Suprapubic skin (tissue), 4 donors: ENCODE results near the gene INSIG2. TPM values are rescaled to one million over a fixed set of nuclear protein-coding genes. Genes with fewer than 3 reads are reported as not detected.

ENCODE experiments used
- DNase-seq, 2 donors: peaks; one replicate each; pipeline ENCODE4 v3.0.0-alpha.2; 2019; ENCODE audit warnings: low spot score in 2 of 2
- H3K27ac ChIP-seq: fragments of 200-600 bp; sonication (generic); one replicate; pipeline ENCODE4 v1.5.1; 2019
- H3K27me3 ChIP-seq: fragments of 200-600 bp; sonication (generic); one replicate; pipeline ENCODE4 v1.5.1; 2019
- H3K36me3 ChIP-seq: fragments of 200-600 bp; sonication (generic); one replicate; pipeline ENCODE4 v1.5.1; 2019
- H3K4me1 ChIP-seq: fragments of 200-600 bp; sonication (generic); one replicate; pipeline ENCODE4 v1.5.1; 2019
- H3K4me3 ChIP-seq: fragments of 200-600 bp; sonication (generic); one replicate; pipeline ENCODE4 v1.5.1; 2019; ENCODE audit warnings: mild to moderate bottlenecking
- H3K9me3 ChIP-seq: fragments of 200-600 bp; sonication (generic); one replicate; pipeline ENCODE4 v1.5.1; 2019
- EP300 ChIP-seq: sonication (generic); formaldehyde crosslinking; IDR thresholded peaks from one replicate; pipeline ENCODE4 v1.6.1; 2017; ENCODE audit warnings: antibody characterized with exemption
- POLR2A ChIP-seq, 2 donors: fragments of 450-650 bp; IDR thresholded peaks; one replicate each; pipeline ENCODE4 v1.6.1; 2017; ENCODE audit warnings: antibody characterized with exemption in 2 of 2, mild to moderate bottlenecking in 2 of 2, moderate library complexity in 2 of 2
- POLR2AphosphoS5 ChIP-seq, 3 donors: sonication (generic); formaldehyde crosslinking; IDR thresholded peaks; one replicate each; pipeline ENCODE4 v1.6.1; 2017; ENCODE audit warnings: antibody characterized with exemption in 3 of 3
- WGBS: methylation state at CpG from one replicate; pipeline ENCODE4 v1.1.5; 2018; 5-methylcytosine and 5-hydroxymethylcytosine counted together
- total RNA-seq, 4 donors: library from RNA; depleted of rRNA; stranded (reverse); fragments of >200 nt; gene quantifications; one replicate each; pipeline ENCODE4 v1.1.0, GENCODE V29; 2016
- TF ChIP-seq, protein P1 (sequence below), 2 donors: fragments of 200-600 bp in 1 of 2; fragments of 450-650 bp in 1 of 2; sonication (generic) in 1 of 2; IDR thresholded peaks; one replicate each; pipeline ENCODE4 v1.5.1; 2016 to 2019; ENCODE audit warnings: antibody characterized with exemption in 2 of 2, mild to moderate bottlenecking in 1 of 2, moderate library complexity in 1 of 2

INSIG2 gene
- total RNA-seq, 4 donors from 2014 or later = 6.9 to 14.9 (median 9.3) TPM

DNA sequence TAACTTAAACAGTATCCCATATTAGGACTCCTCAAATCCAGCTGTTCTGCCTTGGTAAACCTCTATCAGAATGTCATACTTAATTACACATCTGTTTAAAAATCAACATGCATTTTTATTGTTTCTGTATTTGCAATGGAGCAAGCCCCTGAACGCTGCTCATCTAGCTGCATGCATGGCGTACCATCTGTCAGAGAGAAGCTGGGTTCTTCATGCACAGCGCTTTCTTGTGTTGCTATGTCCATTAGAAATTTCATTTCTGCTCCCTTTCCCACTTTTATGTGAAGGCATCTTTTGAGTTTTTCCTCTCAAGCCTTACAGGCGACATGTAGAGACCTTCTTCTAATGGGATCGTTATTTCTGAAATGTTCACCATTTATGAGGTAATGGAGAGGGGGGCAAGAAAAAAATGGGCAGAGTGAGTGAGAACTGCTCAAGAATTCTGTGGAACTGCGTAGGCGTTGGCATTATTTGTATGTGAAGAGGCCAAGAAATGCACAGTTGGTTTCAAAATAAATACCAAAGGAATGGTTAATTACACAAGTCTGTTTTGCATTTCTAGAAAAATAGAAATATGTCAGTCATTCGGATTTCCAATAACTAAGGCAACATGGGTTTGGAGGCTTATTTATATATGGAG is 31.6 kb downstream of the INSIG2 start:
- Histone ChIP-seq H3K27me3 (no peaks in the 10 kb centered on the region), H3K36me3 (no peaks in the 10 kb centered on the region), H3K27ac (no peak overlapping the region), H3K4me3 (no peak overlapping the region), H3K4me1 (peaks cover 42% of the 10 kb centered on the region), H3K9me3 (no peaks in the 10 kb centered on the region)
- TF ChIP-seq, protein P1, sequence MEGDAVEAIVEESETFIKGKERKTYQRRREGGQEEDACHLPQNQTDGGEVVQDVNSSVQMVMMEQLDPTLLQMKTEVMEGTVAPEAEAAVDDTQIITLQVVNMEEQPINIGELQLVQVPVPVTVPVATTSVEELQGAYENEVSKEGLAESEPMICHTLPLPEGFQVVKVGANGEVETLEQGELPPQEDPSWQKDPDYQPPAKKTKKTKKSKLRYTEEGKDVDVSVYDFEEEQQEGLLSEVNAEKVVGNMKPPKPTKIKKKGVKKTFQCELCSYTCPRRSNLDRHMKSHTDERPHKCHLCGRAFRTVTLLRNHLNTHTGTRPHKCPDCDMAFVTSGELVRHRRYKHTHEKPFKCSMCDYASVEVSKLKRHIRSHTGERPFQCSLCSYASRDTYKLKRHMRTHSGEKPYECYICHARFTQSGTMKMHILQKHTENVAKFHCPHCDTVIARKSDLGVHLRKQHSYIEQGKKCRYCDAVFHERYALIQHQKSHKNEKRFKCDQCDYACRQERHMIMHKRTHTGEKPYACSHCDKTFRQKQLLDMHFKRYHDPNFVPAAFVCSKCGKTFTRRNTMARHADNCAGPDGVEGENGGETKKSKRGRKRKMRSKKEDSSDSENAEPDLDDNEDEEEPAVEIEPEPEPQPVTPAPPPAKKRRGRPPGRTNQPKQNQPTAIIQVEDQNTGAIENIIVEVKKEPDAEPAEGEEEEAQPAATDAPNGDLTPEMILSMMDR (IDR thresholded peaks at IDR 0.05) = no peak
- TF ChIP-seq EP300 (no peak), POLR2A (IDR thresholded peaks at IDR 0.05) (no peak), POLR2AphosphoS5 (IDR thresholded peaks at IDR 0.05) (no peak)
- DNase-seq = no peak
- 67% methylated on average over 8 of the region's 8 CpGs for WGBS

DNA sequence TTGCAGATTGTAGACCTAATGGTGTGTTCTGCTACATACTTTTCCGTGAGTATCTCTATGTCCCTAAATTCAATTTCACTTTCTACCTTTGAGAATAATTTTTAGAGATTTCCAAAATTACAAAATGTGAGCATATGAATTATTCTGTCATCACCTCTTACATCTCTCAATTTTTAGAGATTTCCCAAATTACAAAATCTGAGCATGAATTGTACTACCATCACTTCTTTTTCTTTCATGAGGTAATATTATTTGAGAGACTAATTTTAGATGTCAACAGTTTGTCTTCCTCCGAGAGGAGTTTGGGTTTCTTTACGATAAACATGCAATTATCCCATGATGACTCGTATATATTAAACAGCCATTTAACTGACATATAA is 32.1 kb downstream of the INSIG2 start:
- DNase-seq = no peak
- WGBS = 73% methylated on average over 4 of the region's 4 CpGs
- no peaks in the 10 kb centered on the region for H3K9me3 ChIP-seq

DNA sequence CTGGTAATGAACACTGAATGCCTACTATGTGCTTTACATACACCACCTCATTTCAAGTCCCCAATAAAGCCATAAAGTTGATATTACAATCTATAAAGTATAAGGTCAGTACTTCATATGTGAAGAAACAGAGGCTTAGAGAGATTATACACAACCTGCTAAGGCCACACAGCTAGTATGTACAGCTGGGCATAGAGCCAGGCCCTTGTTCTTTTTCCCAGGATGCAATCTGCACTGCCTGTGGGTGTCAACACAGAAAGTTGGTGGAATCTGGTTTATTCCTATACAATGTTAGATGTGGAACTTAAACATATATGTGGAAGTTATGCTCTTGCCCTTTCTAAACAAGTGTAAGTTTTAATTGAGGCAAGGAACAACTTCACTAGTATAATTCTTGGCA is 32.8 kb downstream of the INSIG2 start:
- Histone ChIP-seq H3K9me3 (no peaks in the 10 kb centered on the region), H3K4me3 (no peak overlapping the region), H3K4me1 (peaks cover 42% of the 10 kb centered on the region), H3K27me3 (no peaks in the 10 kb centered on the region), H3K27ac (no peak overlapping the region), H3K36me3 (no peaks in the 10 kb centered on the region)
- TF ChIP-seq POLR2AphosphoS5 (IDR thresholded peaks at IDR 0.05) (no peak), POLR2A (IDR thresholded peaks at IDR 0.05) (no peak), EP300 (no peak)
- TF ChIP-seq, protein P1 (IDR thresholded peaks at IDR 0.05) = no peak
- no peak for DNase-seq

More for the DNA sequence above, 32.1 kb downstream of the INSIG2 start:
- H3K27ac ChIP-seq = no peak overlapping the region
- TF ChIP-seq, protein P1 (IDR thresholded peaks at IDR 0.05) = no peak
- no peak for TF ChIP-seq POLR2AphosphoS5 (IDR thresholded peaks at IDR 0.05)
- no peak for TF ChIP-seq EP300
- no peak for TF ChIP-seq POLR2A (IDR thresholded peaks at IDR 0.05)
- no peaks in the 10 kb centered on the region for H3K36me3 ChIP-seq
- H3K27me3 ChIP-seq = no peaks in the 10 kb centered on the region
- no peak overlapping the region for H3K4me3 ChIP-seq
- H3K4me1 ChIP-seq = peaks cover 42% of the 10 kb centered on the region

DNA sequence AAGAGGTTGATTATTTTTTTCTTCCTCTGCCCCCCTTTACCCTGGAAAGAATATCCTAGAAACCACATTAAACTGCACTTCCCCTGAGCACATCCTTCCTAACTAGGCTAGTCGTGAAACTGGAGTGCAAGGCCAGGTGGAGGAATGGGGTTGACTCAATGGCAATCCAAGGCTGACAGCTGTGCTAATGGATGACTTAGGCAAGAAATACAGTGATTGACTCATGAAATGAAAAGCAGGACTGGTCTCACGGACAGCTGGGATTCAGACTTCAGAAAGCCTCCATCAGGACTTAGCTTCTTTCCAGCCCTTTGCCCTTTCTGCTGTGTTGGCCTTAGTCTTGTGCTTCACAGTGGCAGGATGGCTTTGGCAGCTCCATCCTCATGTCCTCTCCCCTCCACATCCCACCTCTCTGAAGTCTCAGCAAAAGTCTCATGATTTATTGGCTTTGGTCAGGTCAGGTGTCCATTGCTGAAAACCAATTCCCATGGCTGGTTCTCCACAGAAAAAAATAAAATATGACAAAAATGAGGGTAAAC is 33.8 kb downstream of the INSIG2 start:
- WGBS = 28% methylated on average over 2 of the region's 2 CpGs
- H3K27me3 ChIP-seq = no peaks in the 10 kb centered on the region
- H3K4me3 ChIP-seq = no peak overlapping the region
- TF ChIP-seq POLR2AphosphoS5 (IDR thresholded peaks at IDR 0.05) (no peak), POLR2A (IDR thresholded peaks at IDR 0.05) (no peak), EP300 (no peak)
- TF ChIP-seq, protein P1 (IDR thresholded peaks at IDR 0.05) = no peak
- peak overlapping the region; percentile 73 for H3K27ac ChIP-seq
- DNase-seq = no peak
- peaks cover 42% of the 10 kb centered on the region for H3K4me1 ChIP-seq
- H3K36me3 ChIP-seq = no peaks in the 10 kb centered on the region
- no peaks in the 10 kb centered on the region for H3K9me3 ChIP-seq

DNA sequence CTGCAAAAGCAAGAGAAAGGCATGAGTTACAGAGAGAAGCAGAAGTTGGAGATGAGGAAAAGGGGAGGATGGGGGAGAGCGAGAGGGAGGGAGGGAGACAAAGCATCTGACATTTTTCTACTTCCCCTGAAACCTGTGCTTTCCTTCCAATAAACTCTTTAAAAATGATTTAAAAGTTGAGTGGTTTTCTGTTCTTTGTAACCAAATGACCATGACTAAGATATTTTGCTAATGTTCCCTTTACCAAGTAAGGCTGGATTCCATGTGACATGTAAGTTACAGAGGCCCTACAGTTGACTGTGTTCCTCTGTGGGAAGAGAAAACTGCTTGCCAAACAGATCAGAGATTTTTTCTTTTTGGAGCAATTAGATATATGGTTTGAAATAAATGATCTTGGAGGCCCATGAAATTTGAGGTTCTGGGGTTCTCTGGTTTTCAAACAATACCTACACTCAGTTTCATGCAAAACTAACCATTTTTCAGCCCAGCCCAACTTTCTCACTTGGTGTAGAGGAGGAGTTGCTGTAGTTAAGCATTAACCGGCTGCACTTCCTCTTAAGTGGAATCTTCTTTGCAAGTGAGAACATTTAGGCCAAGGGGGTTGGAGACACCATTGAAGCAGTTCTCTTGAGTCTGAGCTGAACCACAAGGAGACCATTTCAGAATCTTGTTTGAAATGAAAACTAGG is 34.5 kb downstream of the INSIG2 start:
- peak overlapping the region; percentile 73 for H3K27ac ChIP-seq
- no peak for DNase-seq
- H3K4me3 ChIP-seq = no peak overlapping the region
- no peaks in the 10 kb centered on the region for H3K27me3 ChIP-seq
- 61% methylated on average over 2 of the region's 2 CpGs for WGBS
- H3K36me3 ChIP-seq = no peaks in the 10 kb centered on the region
- TF ChIP-seq POLR2A (IDR thresholded peaks at IDR 0.05) (no peak), EP300 (no peak), POLR2AphosphoS5 (IDR thresholded peaks at IDR 0.05) (no peak)
- TF ChIP-seq, protein P1 (IDR thresholded peaks at IDR 0.05) = no peak
- H3K9me3 ChIP-seq = no peaks in the 10 kb centered on the region
- peaks cover 39% of the 10 kb centered on the region for H3K4me1 ChIP-seq
